Stimulated activated naive CD4-positive, alpha-beta T cell (primary cell): ENCODE data around the gene ADH5.
"Not testable (repeated sequence)": the region's sequence is repeated elsewhere in the genome, so short reads cannot be mapped to it uniquely, and the experiment has no call there.

Experiments used
- DNase-seq, 6 experiments: peaks; one replicate each; lab custom pipeline; 2025; lab: John Stamatoyannopoulos, UW

Gene ADH5

DNA sequence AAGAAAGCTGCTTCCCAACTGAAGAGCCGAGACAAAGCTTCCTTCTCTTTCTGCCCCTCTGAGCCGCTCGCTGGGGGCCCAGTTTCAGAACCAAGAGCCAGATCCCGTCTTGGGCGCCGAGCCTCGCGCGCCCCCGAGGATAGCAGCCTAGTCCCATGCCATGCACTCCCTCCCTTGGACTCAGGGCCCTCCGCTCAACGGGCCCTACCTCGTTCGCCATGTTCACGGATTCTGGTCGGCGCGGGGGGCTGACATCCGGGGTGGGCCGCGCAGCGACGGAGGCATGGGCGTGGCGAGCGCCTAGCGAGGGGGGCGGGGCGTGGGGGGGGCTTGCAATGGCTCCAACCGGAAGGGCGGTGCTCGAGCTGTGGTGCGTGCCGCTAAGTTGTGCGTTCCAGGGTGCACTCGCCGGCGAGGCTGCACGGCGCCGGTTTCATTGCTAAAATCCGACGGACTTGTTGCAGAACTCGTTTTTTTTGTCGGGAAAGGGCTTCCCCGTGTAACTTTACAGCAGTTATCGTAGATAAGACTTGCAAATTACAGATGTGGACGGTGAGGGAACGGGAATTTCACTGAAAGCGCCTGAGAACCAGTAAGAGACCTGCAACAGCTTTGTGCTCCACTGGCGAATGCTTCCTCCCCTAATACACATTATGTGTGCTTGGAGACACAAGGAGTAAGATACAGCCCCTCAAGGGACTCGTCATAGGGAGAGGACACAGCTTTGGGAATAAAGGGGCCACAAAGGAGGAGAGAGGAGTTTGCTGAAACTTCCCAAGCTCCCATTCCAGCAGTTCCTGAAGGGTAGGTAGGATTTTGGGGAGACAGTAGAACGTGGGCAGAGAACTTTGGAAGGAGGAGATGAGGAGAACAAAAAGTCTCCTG, at the start of gene ADH5:
TSS of gene ADH5 (minus strand) at position 308 of the 885 bp plus-strand sequence. CDS start at position 220, 88 bp downstream.
- peak; percentile 80 to 92 (median 85) for DNase-seq

DNA sequence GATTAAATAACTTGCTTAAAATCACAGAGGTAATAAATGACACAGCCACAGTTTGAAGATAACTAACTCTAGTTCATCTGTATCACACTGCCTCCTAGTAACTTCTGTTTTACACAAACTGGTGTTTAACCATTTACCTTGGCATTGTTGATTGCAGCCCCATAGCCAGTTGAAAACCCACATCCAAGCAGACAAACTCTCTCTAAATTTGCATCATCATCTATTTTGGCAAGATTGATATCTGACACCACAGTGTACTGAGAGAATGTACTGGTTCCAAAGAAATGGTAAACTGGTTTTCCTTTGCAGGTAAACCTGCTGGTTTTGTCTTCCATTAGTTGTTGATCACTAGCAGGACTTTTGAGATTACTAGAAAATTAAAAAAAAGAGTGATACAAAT, 47.7 kb upstream of the ADH5 start:
- DNase-seq: no peak

- no peak for DNase-seq
Measured at GRCh38 chr4:99135541-99136162, 47.1 kb upstream of the ADH5 start.

DNA sequence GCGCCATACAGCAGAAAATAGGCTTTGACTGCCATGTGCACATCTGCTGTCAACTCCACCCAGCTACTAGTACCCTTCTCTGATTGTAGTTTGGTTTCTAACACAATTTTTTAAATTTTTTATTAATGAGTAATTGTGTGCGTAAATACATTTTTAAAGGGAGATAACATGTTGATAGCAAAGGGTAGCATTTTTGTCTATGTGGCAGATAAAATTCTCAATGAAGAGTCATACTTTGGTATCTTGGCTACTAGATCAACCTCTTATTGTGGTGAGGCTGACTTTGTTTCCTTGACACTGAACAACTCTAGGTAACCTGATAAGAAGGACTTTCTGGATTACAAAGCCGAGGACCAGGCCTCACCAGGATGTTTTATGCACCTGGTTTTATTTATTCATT, 46.0 kb upstream of the ADH5 start:
- no peak for DNase-seq

DNA sequence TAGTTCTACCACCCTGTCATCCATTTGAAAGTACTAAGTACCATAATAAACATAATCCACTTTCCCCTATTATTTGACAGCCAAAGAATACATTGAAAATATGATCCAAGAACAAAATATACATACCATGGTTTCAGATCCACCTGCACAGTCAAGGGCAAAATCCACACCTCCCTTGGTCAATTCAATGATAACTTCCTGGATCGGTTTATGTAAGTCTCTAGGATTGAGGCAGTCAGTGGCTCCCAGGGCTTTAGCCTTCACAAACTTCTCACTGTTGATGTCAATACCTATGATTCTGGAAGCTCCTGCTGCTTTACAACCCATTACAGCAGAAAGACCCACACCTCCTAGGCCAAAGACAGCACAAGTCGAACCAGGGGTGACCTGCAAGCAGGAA, 42.8 kb upstream of the ADH5 start:
- no peak for DNase-seq

- DNase-seq: no peak
Measured at GRCh38 chr4:99126376-99126775, 37.8 kb upstream of the ADH5 start.

DNA sequence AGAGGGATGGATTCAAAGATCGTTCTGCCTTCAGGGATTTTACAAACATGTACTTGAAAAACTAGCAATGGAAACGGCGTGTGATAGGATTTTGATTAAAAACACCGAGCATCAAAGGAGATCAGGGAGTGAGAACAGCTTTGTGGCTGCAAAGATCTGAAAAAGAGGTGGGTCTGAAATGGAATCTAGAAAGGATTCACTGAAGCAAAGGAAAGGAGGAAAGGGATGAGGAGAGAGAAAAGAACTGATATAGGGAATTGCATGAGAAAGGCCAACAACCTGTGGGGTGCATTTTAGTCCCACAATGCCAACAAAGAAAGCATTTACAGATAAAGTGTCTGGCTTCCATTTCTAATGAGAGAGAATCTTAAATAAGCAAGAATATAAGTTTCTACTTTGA, 32.4 kb upstream of the ADH5 start:
- no peak for DNase-seq

GRCh38 chr4:99120501-99120900, 31.9 kb upstream of the ADH5 start:
- DNase-seq: no peak

- DNase-seq: peak in 3 of 6 experiments; percentile 1 to 9 (median 5)
Measured at GRCh38 chr4:99117876-99118693, 29.5 kb upstream of the ADH5 start.

DNA sequence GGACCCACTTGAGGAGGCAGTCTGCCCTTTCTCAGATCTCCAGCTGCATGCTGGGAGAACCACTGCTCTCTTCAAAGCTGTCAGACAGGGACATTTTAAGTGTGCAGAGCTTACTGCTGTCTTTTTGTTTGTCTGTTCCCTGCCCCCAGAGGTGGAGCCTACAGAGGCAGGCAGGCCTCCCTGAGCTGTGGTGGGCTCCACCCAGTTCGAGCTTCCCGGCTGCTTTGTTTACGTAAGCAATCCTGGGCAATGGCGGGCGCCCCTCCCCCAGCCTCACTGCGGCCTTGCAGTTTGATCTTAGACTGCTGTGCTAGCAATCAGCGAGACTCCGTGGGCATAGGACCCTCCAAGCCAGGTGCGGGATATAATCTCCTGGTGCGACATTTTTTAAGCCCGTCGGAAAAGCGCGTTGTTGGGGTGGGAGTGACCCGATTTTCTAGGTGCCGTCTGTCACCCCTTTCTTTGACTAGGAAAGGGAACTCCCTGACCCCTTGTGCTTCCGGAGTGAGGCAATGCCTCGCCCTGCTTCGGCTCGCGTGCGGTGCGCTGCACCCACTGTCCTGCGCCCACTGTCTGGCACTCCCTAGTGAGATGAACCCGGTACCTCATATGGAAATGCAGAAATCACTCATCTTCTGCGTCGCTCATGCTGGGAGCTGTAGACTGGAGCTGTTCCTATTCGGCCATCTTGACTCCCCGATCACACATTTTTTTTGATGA, 28.7 kb upstream of the ADH5 start:
- DNase-seq: not testable (repeated sequence)

DNA sequence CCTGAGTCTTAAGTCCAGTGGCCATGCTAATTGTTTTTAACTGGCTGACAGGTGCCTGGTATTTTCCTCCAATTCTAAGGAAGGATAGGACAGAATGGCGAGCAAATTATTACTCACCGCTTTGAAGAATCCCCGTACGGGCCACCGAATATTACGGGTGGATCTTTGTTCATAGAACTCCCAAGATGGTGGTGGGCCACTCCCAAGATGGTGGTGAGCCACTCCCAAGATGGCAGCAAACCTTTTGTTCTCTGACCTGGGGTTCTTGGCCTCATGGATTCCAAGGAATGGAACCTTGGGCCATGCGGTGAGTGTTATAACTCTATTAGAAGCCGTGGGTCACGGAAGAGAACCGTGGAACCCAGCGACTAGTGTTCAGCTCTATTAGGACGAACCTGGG, 20.7 kb upstream of the ADH5 start:
- not testable (repeated sequence) for DNase-seq

DNA sequence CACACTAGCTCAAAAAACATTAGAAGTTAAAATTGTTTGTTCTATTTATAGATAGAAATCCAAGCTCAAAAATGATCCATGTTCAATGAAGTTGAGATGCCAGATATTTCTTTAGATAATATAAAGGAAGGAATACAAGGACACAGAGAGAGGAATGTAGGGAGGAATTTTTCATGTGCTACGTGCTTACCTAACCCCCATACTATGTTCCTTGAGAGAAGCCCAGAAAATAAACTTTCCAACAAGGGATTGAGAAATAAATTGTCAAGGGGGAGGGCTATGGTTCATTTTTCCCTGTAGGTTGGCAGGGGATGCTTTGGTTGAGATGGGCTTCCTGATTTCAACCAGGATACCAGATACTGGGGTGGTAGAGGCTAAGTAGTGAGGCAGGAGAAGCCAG, 15.6 kb upstream of the ADH5 start:
- no peak for DNase-seq

- DNase-seq: no peak
Measured at GRCh38 chr4:99103166-99103565, 14.6 kb upstream of the ADH5 start.

DNA sequence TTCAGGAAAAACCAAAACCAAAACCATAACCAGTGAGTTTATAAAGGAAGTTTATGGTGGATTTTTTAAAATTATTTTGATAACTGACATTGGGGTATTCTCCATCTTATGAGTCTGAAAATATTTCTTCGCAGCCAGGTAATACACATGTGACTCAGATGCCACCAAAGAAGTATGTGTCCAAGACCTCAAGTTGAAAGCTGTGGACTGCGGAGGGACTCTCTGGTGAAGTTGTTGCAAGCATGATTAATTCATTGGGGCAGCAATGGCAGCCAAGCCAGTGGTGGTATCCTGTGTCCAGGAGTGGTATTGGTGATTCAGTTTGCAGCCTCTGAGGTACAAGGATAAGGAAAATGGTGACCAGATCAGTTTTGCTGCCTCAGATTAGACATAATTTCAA, 14.0 kb upstream of the ADH5 start:
- no peak for DNase-seq

- no peak for DNase-seq
Measured at GRCh38 chr4:99100876-99101275, 12.3 kb upstream of the ADH5 start.

- not testable (repeated sequence) for DNase-seq
Measured at GRCh38 chr4:99099814-99100213, 11.2 kb upstream of the ADH5 start.

- DNase-seq: no peak
Measured at GRCh38 chr4:99099311-99099710, 10.7 kb upstream of the ADH5 start.

DNA sequence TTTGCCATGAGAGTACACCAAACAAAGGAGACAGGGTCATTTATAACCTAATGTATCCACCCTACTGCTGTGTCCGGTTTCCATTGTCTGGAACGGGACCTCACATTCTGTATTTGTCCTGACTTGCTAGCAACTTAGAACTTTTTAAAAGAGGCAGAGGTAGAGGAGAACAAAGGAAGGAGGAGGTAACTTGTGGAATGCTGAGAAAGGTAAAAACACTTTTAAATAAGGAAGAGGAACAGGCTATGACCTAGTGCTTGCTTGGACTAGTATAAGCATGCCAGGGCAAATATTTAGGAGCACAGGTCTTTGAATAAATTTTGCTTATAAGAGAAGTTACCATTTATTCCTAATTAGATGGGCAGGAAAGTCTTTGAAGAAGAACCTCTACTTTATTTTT, 3.3 kb upstream of the ADH5 start:
- DNase-seq: not testable (repeated sequence)

GRCh38 chr4:99091216-99091575, 2.6 kb upstream of the ADH5 start:
- no peak for DNase-seq

- no peak for DNase-seq
Measured at GRCh38 chr4:99090481-99091215, 2.1 kb upstream of the ADH5 start.

DNA sequence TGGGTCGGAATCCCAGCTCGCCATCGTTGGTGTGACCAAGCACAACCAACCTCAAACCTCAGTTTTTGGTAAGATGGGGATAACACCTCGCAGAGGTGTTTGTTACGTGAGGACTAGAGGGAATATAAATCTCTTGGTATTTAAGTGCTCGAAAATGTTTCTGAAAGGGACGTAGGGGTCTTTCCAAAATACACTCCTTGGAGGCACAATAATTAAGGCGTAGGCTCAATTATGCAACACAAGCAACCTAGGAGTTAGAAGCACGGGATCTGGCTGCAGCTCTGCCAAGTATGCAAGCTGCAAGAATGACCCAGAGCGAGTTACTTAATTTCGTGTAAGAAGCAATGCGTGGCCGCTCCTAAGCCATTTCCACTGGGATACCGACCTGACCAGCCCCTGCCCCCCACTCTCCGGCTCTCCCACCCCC, 552 bp downstream of the ADH5 start:
- DNase-seq: peak in 2 of 6 experiments; percentile 37 to 49
